ENCODE results near the gene BRAP. TPM values are rescaled to one million over a fixed set of nuclear protein-coding genes. Genes with fewer than 3 reads are reported as not detected.

BRAP gene, protein sequence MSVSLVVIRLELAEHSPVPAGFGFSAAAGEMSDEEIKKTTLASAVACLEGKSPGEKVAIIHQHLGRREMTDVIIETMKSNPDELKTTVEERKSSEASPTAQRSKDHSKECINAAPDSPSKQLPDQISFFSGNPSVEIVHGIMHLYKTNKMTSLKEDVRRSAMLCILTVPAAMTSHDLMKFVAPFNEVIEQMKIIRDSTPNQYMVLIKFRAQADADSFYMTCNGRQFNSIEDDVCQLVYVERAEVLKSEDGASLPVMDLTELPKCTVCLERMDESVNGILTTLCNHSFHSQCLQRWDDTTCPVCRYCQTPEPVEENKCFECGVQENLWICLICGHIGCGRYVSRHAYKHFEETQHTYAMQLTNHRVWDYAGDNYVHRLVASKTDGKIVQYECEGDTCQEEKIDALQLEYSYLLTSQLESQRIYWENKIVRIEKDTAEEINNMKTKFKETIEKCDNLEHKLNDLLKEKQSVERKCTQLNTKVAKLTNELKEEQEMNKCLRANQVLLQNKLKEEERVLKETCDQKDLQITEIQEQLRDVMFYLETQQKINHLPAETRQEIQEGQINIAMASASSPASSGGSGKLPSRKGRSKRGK
- 23.6 TPM for total RNA-seq (2013)
- polyA plus RNA-seq (10 to 100 TPM in 2 of 3 donors, 1 to 10 TPM in 1; 7.0 to 14.5 (median 10.2) TPM), polyA minus RNA-seq (12.5 and 23.9 TPM in 2 replicates), total RNA-seq (23.5 to 57.2 (median 35.3) reads per million in 11 experiments)

DNA sequence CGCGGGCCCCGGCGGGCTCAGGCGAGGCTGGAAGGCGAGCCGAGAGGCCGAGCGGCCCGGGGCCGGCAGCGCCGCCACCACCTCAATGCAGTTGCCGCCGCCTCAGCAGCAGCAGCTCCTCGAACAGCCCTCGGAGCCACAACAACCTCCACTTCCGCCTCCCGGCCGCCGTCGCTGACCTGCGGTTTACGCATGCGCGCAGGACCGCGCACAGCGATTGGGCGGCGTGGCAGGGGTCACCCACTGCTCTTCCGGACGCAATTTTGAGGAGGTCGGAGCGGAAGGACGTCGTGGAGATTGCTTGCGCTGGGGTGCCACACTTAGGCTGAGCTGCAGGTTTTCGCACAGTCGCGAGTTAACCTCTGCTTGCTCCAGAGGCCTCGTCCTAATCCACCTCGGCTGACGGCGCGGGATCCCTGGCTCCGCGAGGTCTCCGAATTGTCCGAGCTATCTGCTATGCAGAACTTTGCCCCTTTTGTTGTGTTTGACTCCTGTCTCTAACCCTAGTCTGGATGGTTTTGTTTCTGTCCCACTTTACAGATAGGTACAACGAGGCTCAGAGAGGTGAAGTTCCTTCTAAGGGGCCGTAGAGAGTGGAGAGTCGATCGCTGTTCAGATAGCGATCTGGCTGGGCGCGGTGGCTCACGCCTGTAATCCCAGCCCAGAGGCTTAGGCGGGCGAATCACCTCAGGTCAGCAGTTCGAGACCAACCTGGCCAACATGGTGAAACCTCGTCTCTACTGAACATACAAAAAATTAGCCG, at the start of gene BRAP, which contains the start of gene ACAD10:
Gene BRAP (minus strand): TSS at position 146 of the 763 bp plus-strand sequence. CDS start 164 bp downstream, outside the sequence.
Gene ACAD10 (plus strand): TSS at position 243 of the 763 bp plus-strand sequence. CDS start 6,657 bp downstream, outside the sequence.
- peak within 1 kb of the TSS; percentile 84 for H3K4me2 ChIP-seq (replicated peaks; ENCODE audit: extremely low read depth, low read length, poor library complexity, severe bottlenecking)
- peak within 1 kb of the TSS; percentile 80 to 95 (median 87) for H3K4me3 ChIP-seq (replicated peaks in 1 of 3; ENCODE audit: low read depth in 2 of 3, low read length in 3 of 3)
- H3K36me3 ChIP-seq (replicated peaks in 1 of 2; ENCODE audit: control insufficient read depth in 1 of 2, insufficient read depth in 2 of 2, low read length in 2 of 2), result peaks cover 21 to 30% of the 10 kb centered on the region in 2 donors
- H3K4me1 ChIP-seq (ENCODE audit: control insufficient read depth in 1 of 2, insufficient read depth in 2 of 2, low read length in 2 of 2), result peaks cover 18 to 31% of the 10 kb centered on the region in 2 donors
- H3K79me2 ChIP-seq (ENCODE audit: insufficient read depth, low read length), result peaks cover 61% of the 10 kb centered on the region
- H3K27ac ChIP-seq (ENCODE audit: low read depth in 1 of 2, low read length in 2 of 2), result peak within 1 kb of the TSS; percentile 76 to 97
- Mint-ChIP-seq H3K36me3 (peaks cover 26 to 38% of the 10 kb centered on the region in 2 donors), H3K4me1 (peaks cover 29% of the 10 kb centered on the region), H3K27me3 (ENCODE audit: low read depth in 3 of 3) (no peaks in the 10 kb centered on the region), H3K9me3 (no peaks in the 10 kb centered on the region), H3K4me3 (peak within 1 kb of the TSS; percentile 97 to 99), H3K27ac (peak within 1 kb of the TSS; percentile 92 to 97 (median 95))
- H3K9ac ChIP-seq (ENCODE audit: insufficient read depth, low read length, poor library complexity, severe bottlenecking), result peak within 1 kb of the TSS; percentile 96
- intact Hi-C loops (cut with micrococcal nuclease), result loop anchor here in 1 of 2 donors (5.0 kb wide), 1 partner anchor 89 kb away; the partner anchor contains the start of gene ATXN2
- no peak for TF ChIP-seq CTCF (IDR thresholded peaks at IDR 0.05)
- under 1% methylated on average over 61 of the region's 63 CpGs for WGBS (ENCODE audit: insufficient coverage)
- DNase-seq, result peak; percentile 94 to 97 (median 94)
- H2AFZ ChIP-seq (ENCODE audit: insufficient read depth, low read depth, low read length, poor library complexity, severe bottlenecking), result peak within 1 kb of the TSS; percentile 91
- H4K20me1 ChIP-seq (ENCODE audit: insufficient read depth, low read length), result peaks cover 36% of the 10 kb centered on the region
- no peaks in the 10 kb centered on the region for H3K27me3 ChIP-seq (ENCODE audit: control insufficient read depth in 2 of 2, insufficient read depth in 2 of 2, low read length in 2 of 2)
- H3K9me3 ChIP-seq (replicated peaks in 1 of 2; ENCODE audit: control insufficient read depth in 1 of 2, insufficient read depth in 1 of 2, low read length in 2 of 2), result no peaks in the 10 kb centered on the region

All from CD14-positive monocyte (primary cell).